ENCODE results near the gene USP25. TPM values are rescaled to one million over a fixed set of nuclear protein-coding genes. Genes with fewer than 3 reads are reported as not detected.

USP25 gene
- total and polyA plus RNA-seq, 2 of the 8 experiments (the other 6 are each of a cell fraction or from before 2014, with no cell fraction given): 11.2 to 48.1 TPM

- ChIA-PET POLR2A (ENCODE audit: partially characterized antibody) (interaction anchor here (0.7 kb wide), 1 partner anchor 105 kb away, joined by 3 read pairs; no protein-coding TSS in a partner anchor), CTCF (ENCODE audit: partially characterized antibody) (no interaction called here)
- Histone ChIP-seq H3K27ac (ENCODE audit: low read depth, low read length) (no peak overlapping the region), H2BK120ac (replicated peaks; ENCODE audit: low read depth, low read length) (no peak overlapping the region), H2BK15ac (ENCODE audit: low read length) (no peak overlapping the region), H3K9ac (replicated peaks in 1 of 4; ENCODE audit: extremely low read depth in 1 of 4, low read depth in 3 of 4, low read length in 3 of 4) (no peak overlapping the region), H2BK12ac (ENCODE audit: low read depth, low read length) (no peak overlapping the region), H3K4ac (replicated peaks; ENCODE audit: insufficient read length, low read depth, low read length) (no peak overlapping the region), H3K27me3 (replicated peaks in 1 of 4; ENCODE audit: control insufficient read depth in 3 of 4, extremely low read depth in 1 of 4, insufficient read depth in 3 of 4, low read length in 3 of 4) (no peaks in the 10 kb centered on the region), H3K56ac (replicated peaks; ENCODE audit: insufficient read length, low read depth, low read length) (no peak overlapping the region), H3K14ac (ENCODE audit: insufficient read length) (no peak overlapping the region), H4K5ac (ENCODE audit: insufficient read length, low read depth, low read length) (no peak overlapping the region), H2AK5ac (ENCODE audit: low read depth, low read length) (no peak overlapping the region), H4K20me1 (replicated peaks in 1 of 2; ENCODE audit: control insufficient read depth in 1 of 2, insufficient read depth in 2 of 2, low read length in 2 of 2) (peaks cover 0 to 1% of the 10 kb centered on the region in 2 experiments), H3K4me3 (ENCODE audit: extremely low read depth in 1 of 4, insufficient read depth in 2 of 4, low read depth in 3 of 4, low read length in 4 of 4) (no peak overlapping the region), H3K79me1 (ENCODE audit: low read depth, low read length) (no peaks in the 10 kb centered on the region; the same call in 1 of the 2 replicates), H4K91ac (replicated peaks; ENCODE audit: insufficient read length, low read length) (no peak overlapping the region), H3K36me3 (ENCODE audit: control insufficient read depth in 2 of 4, insufficient read depth in 4 of 4, low read length in 3 of 4) (peaks cover 0 to 6% (median 2%) of the 10 kb centered on the region in 4 experiments; a peak in 4 of 8 replicates), H4K8ac (ENCODE audit: extremely low read depth, insufficient read depth, low read length) (no peak overlapping the region), H3K9me3 (ENCODE audit: insufficient read depth in 2 of 2, low read depth in 1 of 2, low read length in 1 of 2) (no peaks in the 10 kb centered on the region), H2BK5ac (ENCODE audit: low read depth, low read length) (no peak overlapping the region), H3K18ac (ENCODE audit: extremely low read depth, low read length) (no peak overlapping the region), H3K4me2 (ENCODE audit: insufficient read depth in 1 of 2, low read depth in 2 of 2, low read length in 2 of 2) (no peak overlapping the region), H3K4me1 (replicated peaks in 1 of 4; ENCODE audit: control insufficient read depth in 3 of 4, insufficient read depth in 4 of 4, low read length in 3 of 4) (no peaks in the 10 kb centered on the region), H3K79me2 (ENCODE audit: control insufficient read depth in 1 of 2, insufficient read depth in 2 of 2, low read length in 2 of 2) (no peaks in the 10 kb centered on the region), H2AFZ (ENCODE audit: low read length) (no peak overlapping the region), H3K23me2 (ENCODE audit: low read depth, low read length) (no peaks in the 10 kb centered on the region), H3K23ac (ENCODE audit: insufficient read length) (no peak overlapping the region), H2BK20ac (ENCODE audit: low read length) (no peak overlapping the region)
- TF ChIP-seq RXRA (IDR thresholded peaks at IDR 0.05; ENCODE audit: insufficient read depth, low read depth, low read length) (no peak), CEBPB (IDR thresholded peaks at IDR 0.05; ENCODE audit: low read depth, low read length) (no peak), GTF2F1 (IDR thresholded peaks at IDR 0.05; ENCODE audit: borderline replicate concordance, low read depth, low read length) (no peak), FOSL1 (IDR thresholded peaks at IDR 0.05; ENCODE audit: insufficient read depth, low read depth, low read length) (no peak), ATF3 (IDR thresholded peaks at IDR 0.05; ENCODE audit: insufficient read depth, low read depth, low read length) (no peak), JUND (IDR thresholded peaks at IDR 0.05; ENCODE audit: low read length) (no peak), ASH2L (IDR thresholded peaks at IDR 0.05; ENCODE audit: low read length) (no peak), TAF1 (IDR thresholded peaks at IDR 0.05; ENCODE audit: low read depth, low read length) (no peak), NANOG (IDR thresholded peaks at IDR 0.05; ENCODE audit: insufficient read depth, low read depth, low read length, poor library complexity, severe bottlenecking) (no peak), POLR2AphosphoS5 (IDR thresholded peaks at IDR 0.05; ENCODE audit: low read depth, low read length) (no peak), KDM4A (IDR thresholded peaks at IDR 0.05; ENCODE audit: low read depth, low read length, severe bottlenecking) (no peak)
- FAIRE-seq (no peak), DNase-seq (ENCODE audit: low read depth in 1 of 2, low spot score in 2 of 2) (no peak)
- whole genome bisulfite sequencing, 2 experiments (ENCODE audit: extremely low coverage in 1 of 2, insufficient coverage in 1 of 2, insufficient read length in 1 of 2, insufficient replicate concordance in 2 of 2, low coverage in 1 of 2, low lambda C conversion rate in 2 of 2, missing lambda C conversion rate in 1 of 2): 94% methylated on average over 4 of the region's 4 CpGs; no CpG with 5 or more reads in 1 of the 2 experiments
These were observed 119.1 kb downstream of the USP25 start for GRCh38 chr21:15848634-15849560.

Measured in H1 (cell line).